Stimulated activated CD8-positive, alpha-beta memory T cell treated with anti-CD3 and anti-CD28 coated beads, Interleukin-12 subunit alpha, Interleukin-12 subunit beta, amount 100 ng/mL, for 24 hours (primary cell): Measurements from ENCODE around the gene SCD5.

Experiments used
- DNase-seq: peaks from one replicate; pipeline ENCODE4 v3.0.0-alpha.2; 2020; ENCODE audit errors: extremely low read depth

Gene SCD5

GRCh38 chr4:82630079-82630478 lies 168.5 kb downstream of the SCD5 start:
- DNase-seq: no peak

- no peak for DNase-seq
Measured at GRCh38 chr4:82629238-82630000, 169.2 kb downstream of the SCD5 start.

- no peak for DNase-seq
Measured at GRCh38 chr4:82626251-82626868, 172.2 kb downstream of the SCD5 start.

GRCh38 chr4:82624819-82625218 lies 173.8 kb downstream of the SCD5 start:
- no peak for DNase-seq

- DNase-seq: no peak
Measured at GRCh38 chr4:82623121-82623683, 175.4 kb downstream of the SCD5 start.

GRCh38 chr4:82621251-82621650 lies 177.3 kb downstream of the SCD5 start:
- no peak for DNase-seq

GRCh38 chr4:82620126-82620735 lies 178.4 kb downstream of the SCD5 start:
- DNase-seq: no peak

- DNase-seq: no peak
Measured at GRCh38 chr4:82618103-82618720, 180.4 kb downstream of the SCD5 start.

GRCh38 chr4:82614838-82615449 lies 183.7 kb downstream of the SCD5 start:
- DNase-seq: no peak

GRCh38 chr4:82613121-82613520 lies 185.5 kb downstream of the SCD5 start:
- no peak for DNase-seq

GRCh38 chr4:82611982-82612381 lies 186.6 kb downstream of the SCD5 start:
- DNase-seq: no peak

- DNase-seq: no peak
Measured at GRCh38 chr4:82611527-82611926, 187.1 kb downstream of the SCD5 start.

GRCh38 chr4:82610041-82610440 lies 188.6 kb downstream of the SCD5 start:
- DNase-seq: no peak

- DNase-seq: no peak
Measured at GRCh38 chr4:82606622-82607021, 192.0 kb downstream of the SCD5 start.

- no peak for DNase-seq
Measured at GRCh38 chr4:82604522-82604921, 194.1 kb downstream of the SCD5 start.

- no peak for DNase-seq
Measured at GRCh38 chr4:82601242-82602015, 197.2 kb downstream of the SCD5 start.

- no peak for DNase-seq
Measured at GRCh38 chr4:82599336-82599735, 199.3 kb downstream of the SCD5 start.

GRCh38 chr4:82594456-82594855 lies 204.1 kb downstream of the SCD5 start:
- no peak for DNase-seq

GRCh38 chr4:82593411-82593810 lies 205.2 kb downstream of the SCD5 start:
- DNase-seq: no peak

- no peak for DNase-seq
Measured at GRCh38 chr4:82592639-82593038, 206.0 kb downstream of the SCD5 start.

GRCh38 chr4:82591592-82591991 lies 207.0 kb downstream of the SCD5 start:
- DNase-seq: no peak
